H1 (cell line): ENCODE results near the gene MAP3K6. TPM values are rescaled to one million over a fixed set of nuclear protein-coding genes. Genes with fewer than 3 reads are reported as not detected.

Source experiments
- CTCF ChIA-PET: fragments of 300-600 bp; sonication (Branson Sonifier 250); formaldehyde crosslinking; loops from one replicate; lab custom pipeline; 2021; ENCODE audit not compliant: partially characterized antibody; lab: Charles Lee
- POLR2A ChIA-PET: fragments of 300-600 bp; sonication (Branson Sonifier 250); formaldehyde crosslinking; loops from one replicate; lab custom pipeline; 2021; ENCODE audit warnings: inconsistent platforms; ENCODE audit not compliant: partially characterized antibody; lab: Charles Lee
- DNase-seq, 2 experiments: peaks; one replicate each; pipeline versions ENCODE4 v3.0.0 to v3.0.0-alpha.2; 2010 to 2022; ENCODE audit warnings: low spot score in 2 of 2, low read depth in 1 of 2, mixed read lengths in 1 of 2
- FAIRE-seq: peaks from 2 replicates; lab custom pipeline; 2011; peaks lifted over from hg19 to GRCh38; lab: Jason Lieb, UNC
- H2AFZ ChIP-seq: 2 replicates; pipeline ENCODE4 v1.8.1; 2012; ENCODE audit warnings: low read length, inconsistent platforms
- H2AK5ac ChIP-seq: 2 replicates; pipeline ENCODE4 v1.6.1; 2013; ENCODE audit warnings: low read depth, low read length
- H2BK120ac ChIP-seq: replicated peaks from 2 replicates; pipeline ENCODE3; 2013; ENCODE audit warnings: low read depth, low read length, inconsistent platforms
- H2BK12ac ChIP-seq: 2 replicates; pipeline ENCODE4 v1.6.1; 2013; ENCODE audit warnings: low read depth, low read length
- H2BK15ac ChIP-seq: 2 replicates; pipeline ENCODE4 v1.6.1; 2013; ENCODE audit warnings: low read length
- H2BK20ac ChIP-seq: 2 replicates; pipeline ENCODE4 v1.6.1; 2013; ENCODE audit warnings: low read length
- H2BK5ac ChIP-seq: 2 replicates; pipeline ENCODE4 v1.6.1; 2013; ENCODE audit warnings: low read depth, low read length
- H3K14ac ChIP-seq: 2 replicates; pipeline ENCODE4 v1.6.1; 2013; ENCODE audit warnings: inconsistent platforms; ENCODE audit not compliant: insufficient read length
- H3K18ac ChIP-seq: 2 replicates; pipeline ENCODE4 v1.6.1; 2013; ENCODE audit warnings: low read length; ENCODE audit errors: extremely low read depth
- H3K23ac ChIP-seq: 2 replicates; pipeline ENCODE4 v1.6.1; 2013; ENCODE audit warnings: inconsistent platforms; ENCODE audit not compliant: insufficient read length
- H3K23me2 ChIP-seq: 2 replicates; pipeline ENCODE4 v1.6.1; 2013; ENCODE audit warnings: low read depth, low read length
- H3K27ac ChIP-seq: 2 replicates; pipeline ENCODE4 v1.6.1; 2011; ENCODE audit warnings: low read depth, low read length, inconsistent platforms
- H3K27me3 ChIP-seq, 4 experiments: replicated peaks in 1 of 4; 1 replicate in 1 of 4; 2 replicates in 3 of 4; pipeline versions ENCODE4 v1.6.1 to v1.8.1; 2011 to 2013; ENCODE audit warnings: low read length in 3 of 4, mild to moderate bottlenecking in 3 of 4, inconsistent platforms in 2 of 4, mixed read lengths in 2 of 4, moderate library complexity in 1 of 4; ENCODE audit not compliant: control insufficient read depth in 3 of 4, insufficient read depth in 3 of 4; ENCODE audit errors: extremely low read depth in 1 of 4
- H3K36me3 ChIP-seq, 4 experiments: 2 replicates each; pipeline versions ENCODE4 v1.6.1 to v1.8.1; 2011 to 2013; ENCODE audit warnings: mild to moderate bottlenecking in 4 of 4, low read length in 3 of 4, moderate library complexity in 2 of 4, control low read depth in 1 of 4, inconsistent platforms in 1 of 4; ENCODE audit not compliant: insufficient read depth in 4 of 4, control insufficient read depth in 2 of 4
- H3K4ac ChIP-seq: replicated peaks from 2 replicates; pipeline ENCODE3; 2013; ENCODE audit warnings: low read length, low read depth, mixed read lengths, inconsistent platforms; ENCODE audit not compliant: insufficient read length
- H3K4me1 ChIP-seq, 4 experiments: replicated peaks in 1 of 4; 1 replicate in 1 of 4; 2 replicates in 3 of 4; pipeline versions ENCODE4 v1.6.1 to v1.8.1; 2011 to 2013; ENCODE audit warnings: low read length in 3 of 4, inconsistent platforms in 2 of 4, mixed read lengths in 1 of 4; ENCODE audit not compliant: insufficient read depth in 4 of 4, control insufficient read depth in 3 of 4
- H3K4me2 ChIP-seq, 2 experiments: 2 replicates each; pipeline versions ENCODE4 v1.6.1 to v1.8.1; 2011 to 2013; ENCODE audit warnings: low read depth in 2 of 2, low read length in 2 of 2, control low read depth in 1 of 2, inconsistent platforms in 1 of 2, mild to moderate bottlenecking in 1 of 2; ENCODE audit not compliant: insufficient read depth in 1 of 2
- H3K4me3 ChIP-seq, 4 experiments: fragments of 200-600, 300-600 bp in 1 of 4; sonication (generic), shearing (Covaris generic), sonication (Bioruptor Twin) in 1 of 4; 2 replicates each; pipeline versions ENCODE4 v1.5.1 to v1.8.1; 2011 to 2016; ENCODE audit warnings: low read length in 4 of 4, low read depth in 3 of 4, control low read depth in 2 of 4, inconsistent platforms in 2 of 4, mild to moderate bottlenecking in 2 of 4, mixed read lengths in 1 of 4, moderate library complexity in 1 of 4; ENCODE audit not compliant: insufficient read depth in 2 of 4; ENCODE audit errors: extremely low read depth in 1 of 4
- H3K56ac ChIP-seq: replicated peaks from 2 replicates; pipeline ENCODE3; 2013; ENCODE audit warnings: low read depth, mild to moderate bottlenecking, mixed read lengths, low read length, inconsistent platforms; ENCODE audit not compliant: insufficient read length
- H3K79me1 ChIP-seq: 2 replicates; pipeline ENCODE4 v1.6.1; 2013; ENCODE audit warnings: low read depth, low read length, control low read depth
- H3K79me2 ChIP-seq, 2 experiments: 2 replicates each; pipeline versions ENCODE4 v1.6.1 to v1.8.1; 2012 to 2013; ENCODE audit warnings: low read length in 2 of 2, mild to moderate bottlenecking in 2 of 2, inconsistent platforms in 1 of 2; ENCODE audit not compliant: insufficient read depth in 2 of 2, control insufficient read depth in 1 of 2
- H3K9ac ChIP-seq, 4 experiments: replicated peaks in 1 of 4; 1 replicate in 1 of 4; 2 replicates in 3 of 4; pipeline versions ENCODE4 v1.6.1 to v1.8.1; 2011 to 2013; ENCODE audit warnings: low read depth in 3 of 4, low read length in 3 of 4, control low read depth in 2 of 4, mild to moderate bottlenecking in 2 of 4, moderate library complexity in 2 of 4, inconsistent platforms in 1 of 4; ENCODE audit errors: extremely low read depth in 1 of 4
- H3K9me3 ChIP-seq, 2 experiments: 2 replicates each; pipeline versions ENCODE4 v1.6.1 to v1.8.1; 2012 to 2013; ENCODE audit warnings: mild to moderate bottlenecking in 2 of 2, moderate library complexity in 2 of 2, control low read depth in 1 of 2, inconsistent platforms in 1 of 2, low read depth in 1 of 2, low read length in 1 of 2, mixed read lengths in 1 of 2; ENCODE audit not compliant: insufficient read depth in 2 of 2
- H4K20me1 ChIP-seq, 2 experiments: replicated peaks in 1 of 2; 2 replicates each; pipeline versions ENCODE3 to v1.8.1; 2011 to 2013; ENCODE audit warnings: inconsistent platforms in 2 of 2, low read length in 2 of 2, mild to moderate bottlenecking in 1 of 2; ENCODE audit not compliant: insufficient read depth in 2 of 2, control insufficient read depth in 1 of 2
- H4K5ac ChIP-seq: 2 replicates; pipeline ENCODE4 v1.6.1; 2013; ENCODE audit warnings: low read length, low read depth, mixed read lengths, inconsistent platforms; ENCODE audit not compliant: insufficient read length
- H4K8ac ChIP-seq: 2 replicates; pipeline ENCODE4 v1.8.0; 2013; ENCODE audit warnings: mild to moderate bottlenecking, moderate library complexity, low read length, inconsistent platforms; ENCODE audit not compliant: insufficient read depth; ENCODE audit errors: extremely low read depth
- H4K91ac ChIP-seq: replicated peaks from 2 replicates; pipeline ENCODE3; 2013; ENCODE audit warnings: low read length, mixed read lengths, inconsistent platforms; ENCODE audit not compliant: insufficient read length
- BRCA1 ChIP-seq: IDR thresholded peaks from 2 replicates; pipeline ENCODE4 v1.6.1; 2012; ENCODE audit warnings: low read depth, low read length, improper control_type of control experiment
- EZH2 ChIP-seq: fragments of 200-600 bp; sonication (generic); IDR thresholded peaks from 2 replicates; pipeline ENCODE4 v1.7.1; 2012; ENCODE audit warnings: low read depth, mild to moderate bottlenecking, moderate library complexity, low read length, inconsistent platforms; ENCODE audit not compliant: severe bottlenecking
- FOSL1 ChIP-seq: IDR thresholded peaks from 2 replicates; pipeline ENCODE4 v1.6.1; 2011; ENCODE audit warnings: mild to moderate bottlenecking, low read depth, low read length, moderate library complexity; ENCODE audit not compliant: insufficient read depth
- MAFK ChIP-seq: IDR thresholded peaks from 2 replicates; pipeline ENCODE4 v1.6.1; 2012; ENCODE audit warnings: low read depth, mild to moderate bottlenecking, improper control_type of control experiment, low read length
- NANOG ChIP-seq: IDR thresholded peaks from 2 replicates; pipeline ENCODE4 v1.6.1; 2011; ENCODE audit warnings: low read length, low read depth, mild to moderate bottlenecking, inconsistent platforms; ENCODE audit not compliant: insufficient read depth, poor library complexity, severe bottlenecking
- SP1 ChIP-seq: IDR thresholded peaks from 2 replicates; pipeline ENCODE4 v1.6.1; 2011; ENCODE audit warnings: low read depth, low read length
- TEAD4 ChIP-seq: IDR thresholded peaks from 2 replicates; pipeline ENCODE4 v1.6.1; 2012; ENCODE audit warnings: low read depth, low read length, inconsistent platforms, mixed read lengths
- USF2 ChIP-seq: IDR thresholded peaks from 2 replicates; pipeline ENCODE4 v1.6.1; 2011; ENCODE audit warnings: low read length, improper control_type of control experiment
- WGBS, 2 experiments: shearing (Covaris generic) in 1 of 2; methylation state at CpG; one replicate each; pipeline versions ENCODE4 v1.1.6 to v1.1.7; 2013 to 2015; ENCODE audit warnings: low lambda C conversion rate in 2 of 2, mixed read lengths in 2 of 2, inconsistent platforms in 1 of 2, low coverage in 1 of 2, missing lambda C conversion rate in 1 of 2; ENCODE audit not compliant: insufficient replicate concordance in 2 of 2, insufficient coverage in 1 of 2, insufficient read length in 1 of 2; ENCODE audit errors: extremely low coverage in 1 of 2, missing lambda C conversion rate in 1 of 2; 5-methylcytosine and 5-hydroxymethylcytosine counted together
- polyA plus RNA-seq, 7 experiments: library from polyadenylated mRNA; depleted of rRNA in 3 of 7; stranded (reverse) in 5 of 7; unstranded in 2 of 7; fragments of >200 nt in 5 of 7; fragments of 200-250 nt in 2 of 7; gene quantifications; 1 replicate in 5 of 7; 2 replicates in 1 of 7; 4 replicates in 1 of 7; pipeline versions ENCODE4 v1.2.1 to v1.2.3, GENCODE V29; 2011 to 2013; ENCODE audit warnings: missing spikeins in 2 of 7, mixed read lengths in 2 of 7
- total RNA-seq: library from RNA; stranded (reverse); fragmentation: NEBNext Ultra II Directional; extraction: Animal tissue kit (Norgen Biotek cat#: 25700); gene quantifications from 2 replicates; pipeline ENCODE4 v1.2.1, GENCODE V29; 2021
- TF ChIP-seq, protein P1 (sequence below): IDR thresholded peaks from 2 replicates; pipeline ENCODE4 v1.6.1; 2012; ENCODE audit warnings: low read length, inconsistent platforms

Gene MAP3K6
- total and polyA plus RNA-seq, 2 of the 8 experiments (the other 6 are each of a cell fraction or from before 2014, with no cell fraction given): 7.4 to 7.6 TPM

DNA sequence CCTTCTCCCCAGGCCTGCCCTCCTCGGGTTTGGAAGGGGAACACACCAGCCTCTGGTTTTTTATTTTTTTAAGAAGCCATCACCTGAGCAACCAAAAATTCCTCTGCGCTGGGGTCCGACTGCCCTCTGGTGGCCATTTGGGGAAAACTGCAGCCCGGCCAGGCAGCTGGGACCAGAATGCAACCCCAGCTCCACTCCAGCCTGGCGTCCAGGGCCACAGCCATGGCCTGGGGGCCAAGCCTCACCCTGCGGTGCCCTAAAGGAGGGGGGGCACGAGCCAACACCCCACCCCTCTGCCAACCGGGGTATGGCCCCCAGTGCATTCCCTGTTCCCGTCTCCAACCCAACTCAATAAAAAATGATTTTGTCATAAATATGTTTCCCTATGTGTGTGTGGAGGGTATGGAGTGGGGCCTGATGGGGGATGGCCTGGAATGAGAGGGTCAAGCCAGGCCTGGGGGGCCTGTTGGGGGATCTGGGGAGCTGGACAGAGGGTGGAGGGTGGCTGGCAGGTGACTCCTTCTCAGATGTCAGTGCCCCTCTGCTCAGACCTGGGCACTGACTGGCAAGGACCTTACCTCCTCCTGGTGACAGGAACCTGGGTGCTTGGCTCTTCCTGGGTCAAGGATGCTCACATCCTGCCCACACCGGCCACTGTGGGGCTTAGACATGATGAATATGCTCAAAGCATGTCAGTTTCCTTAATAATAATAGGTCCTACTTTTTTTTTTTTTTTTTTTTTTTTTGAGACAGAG, 28.9 kb upstream of the MAP3K6 start:
- Histone ChIP-seq H4K8ac (no peak overlapping the region), H3K4ac (no peak overlapping the region), H4K91ac (no peak overlapping the region), H2BK120ac (no peak overlapping the region), H3K4me1 (peaks cover 4 to 37% (median 17%) of the 10 kb centered on the region in 4 experiments), H3K4me2 (no peak overlapping the region), H2BK15ac (no peak overlapping the region), H3K9me3 (no peaks in the 10 kb centered on the region), H2AFZ (no peak overlapping the region), H3K18ac (no peak overlapping the region), H3K14ac (no peak overlapping the region), H3K4me3 (no peak overlapping the region), H3K23ac (no peak overlapping the region), H3K36me3 (no peaks in the 10 kb centered on the region), H2AK5ac (no peak overlapping the region), H2BK12ac (no peak overlapping the region), H3K23me2 (peaks cover 13% of the 10 kb centered on the region), H3K27me3 (no peaks in the 10 kb centered on the region), H3K56ac (no peak overlapping the region), H3K27ac (no peak overlapping the region), H4K5ac (no peak overlapping the region), H4K20me1 (peaks cover 2 to 10% of the 10 kb centered on the region in 2 experiments), H2BK20ac (no peak overlapping the region), H2BK5ac (no peak overlapping the region), H3K79me2 (no peaks in the 10 kb centered on the region), H3K79me1 (no peaks in the 10 kb centered on the region), H3K9ac (no peak overlapping the region)
- ChIA-PET POLR2A (interaction anchor here (0.6 to 1.6 kb wide), 7 partner anchors 10 to 210 kb away, joined by 3 to 5 read pairs (median 3); no protein-coding TSS in a partner anchor), CTCF (interaction anchor here (0.5 to 37.8 kb wide), 49 partner anchors 7 to 474 kb away, joined by 3 to 863 read pairs (median 4); partner anchors contain the start of genes FCN3, GPR3 and MAP3K6)
- peak in 1 of 2 experiments; percentile 93 for DNase-seq
- no peak for FAIRE-seq
- WGBS, 2 experiments: 17% methylated on average over 10 of the region's 10 CpGs; no CpG with 5 or more reads in 1 of the 2 experiments
- TF ChIP-seq, protein P1, sequence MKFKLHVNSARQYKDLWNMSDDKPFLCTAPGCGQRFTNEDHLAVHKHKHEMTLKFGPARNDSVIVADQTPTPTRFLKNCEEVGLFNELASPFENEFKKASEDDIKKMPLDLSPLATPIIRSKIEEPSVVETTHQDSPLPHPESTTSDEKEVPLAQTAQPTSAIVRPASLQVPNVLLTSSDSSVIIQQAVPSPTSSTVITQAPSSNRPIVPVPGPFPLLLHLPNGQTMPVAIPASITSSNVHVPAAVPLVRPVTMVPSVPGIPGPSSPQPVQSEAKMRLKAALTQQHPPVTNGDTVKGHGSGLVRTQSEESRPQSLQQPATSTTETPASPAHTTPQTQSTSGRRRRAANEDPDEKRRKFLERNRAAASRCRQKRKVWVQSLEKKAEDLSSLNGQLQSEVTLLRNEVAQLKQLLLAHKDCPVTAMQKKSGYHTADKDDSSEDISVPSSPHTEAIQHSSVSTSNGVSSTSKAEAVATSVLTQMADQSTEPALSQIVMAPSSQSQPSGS: no peak
- TF ChIP-seq FOSL1 (no peak), EZH2 (no peak), USF2 (no peak), BRCA1 (no peak), NANOG (no peak), TEAD4 (peak; percentile 78), MAFK (no peak), SP1 (0 out of 2 replicates have a peak, but pooled peaks have one; percentile 20)
